COLO829 (cell line): ENCODE results near the gene MT1M.
A peak's percentile ranks its signal among the peaks of the same experiment; 100 is the strongest.
"Not testable (repeated sequence)": the region's sequence is repeated elsewhere in the genome, so short reads cannot be mapped to it uniquely, and the experiment has no call there.

Experiments used
- DNase-seq: peaks from one replicate; pipeline ENCODE4 v3.0.0; 2012; ENCODE audit warnings: low spot score

The MT1M gene

GRCh38 chr16:56608876-56609462 is 23.5 kb upstream of the MT1M start:
- DNase-seq: no peak

GRCh38 chr16:56609463-56609921 is 23.0 kb upstream of the MT1M start:
- DNase-seq: peak; percentile 46

- DNase-seq: peak; percentile 46
Observed at GRCh38 chr16:56610017-56610608, 22.3 kb upstream of the MT1M start.

GRCh38 chr16:56610609-56611111 is 21.8 kb upstream of the MT1M start:
- no peak for DNase-seq

GRCh38 chr16:56611281-56611833 is 21.1 kb upstream of the MT1M start:
- no peak for DNase-seq

GRCh38 chr16:56613706-56614105 is 18.8 kb upstream of the MT1M start:
- DNase-seq: no peak

GRCh38 chr16:56614549-56614991 is 17.9 kb upstream of the MT1M start:
- no peak for DNase-seq

GRCh38 chr16:56615353-56615752 is 17.1 kb upstream of the MT1M start:
- no peak for DNase-seq

GRCh38 chr16:56616608-56617211 is 15.7 kb upstream of the MT1M start:
- no peak for DNase-seq

- DNase-seq: no peak
Observed at GRCh38 chr16:56617212-56618085, 15.0 kb upstream of the MT1M start.

GRCh38 chr16:56618138-56618537 is 14.3 kb upstream of the MT1M start:
- no peak for DNase-seq

GRCh38 chr16:56620339-56620897 is 12.0 kb upstream of the MT1M start:
- no peak for DNase-seq

- not testable (repeated sequence) for DNase-seq
Observed at GRCh38 chr16:56621665-56622445, 10.6 kb upstream of the MT1M start.

- not testable (repeated sequence) for DNase-seq
Observed at GRCh38 chr16:56623184-56623583, 9.3 kb upstream of the MT1M start.

- no peak for DNase-seq
Observed at GRCh38 chr16:56623637-56624036, 8.8 kb upstream of the MT1M start.

- no peak for DNase-seq
Observed at GRCh38 chr16:56625140-56625942, 7.1 kb upstream of the MT1M start, which contains the start of gene MT1E. Gene MT1E, plus strand, starts transcription at chr16:56625781. Its CDS starts 71 bp downstream, at chr16:56625852.

GRCh38 chr16:56625943-56626654 is 6.4 kb upstream of the MT1M start:
- no peak for DNase-seq

- DNase-seq: no peak
Observed at GRCh38 chr16:56626685-56627084, 5.8 kb upstream of the MT1M start.
